HG03342 (cell line): ENCODE data around the gene WIPF3.
"Not testable (repeated sequence)": the region's sequence is repeated elsewhere in the genome, so short reads cannot be mapped to it uniquely, and the experiment has no call there.

Experiments
- ATAC-seq: cut with Tn5 transposase; IDR thresholded peaks from one replicate; pipeline ENCODE4 v1.9.1; 2021; ENCODE audit warnings: mild to moderate bottlenecking, moderate library complexity; ENCODE audit not compliant: unreplicated experiment

WIPF3 gene

DNA sequence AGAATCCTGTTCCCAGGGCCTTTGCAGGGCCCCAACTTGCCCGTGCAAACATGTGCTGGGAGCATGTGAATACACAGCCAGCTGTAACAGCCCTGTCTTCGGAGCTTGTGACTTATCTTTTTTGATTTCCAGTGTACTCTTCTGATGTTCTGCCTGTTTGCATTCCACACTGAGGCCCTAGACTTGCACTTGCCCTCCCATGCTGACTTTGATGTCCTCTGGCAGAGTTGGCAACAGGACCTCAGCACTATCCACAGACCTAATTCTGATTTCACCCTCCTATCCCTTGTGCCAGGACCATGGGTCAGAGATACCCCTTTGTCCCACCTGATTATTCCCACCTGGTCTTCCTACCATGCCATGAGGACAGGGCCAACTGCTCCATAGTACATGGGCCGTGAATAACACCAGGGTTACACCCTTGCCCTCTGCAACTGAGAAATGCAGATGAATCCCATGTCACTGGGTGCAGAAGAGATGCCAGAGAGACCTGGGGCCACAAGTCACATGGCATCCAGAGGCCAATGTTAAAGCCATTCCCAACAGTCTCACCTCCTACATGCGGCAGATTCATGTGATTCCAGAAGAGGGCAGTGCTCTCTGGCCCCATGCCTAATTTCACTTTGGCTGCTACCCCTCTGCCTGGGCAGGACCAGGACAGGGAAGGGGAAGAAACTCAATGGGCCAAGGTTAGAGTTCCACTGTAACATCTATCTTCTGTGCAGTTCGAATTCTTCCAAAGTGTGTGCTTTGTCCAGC lies 140.3 kb downstream of the WIPF3 start:
- ATAC-seq: no peak

DNA sequence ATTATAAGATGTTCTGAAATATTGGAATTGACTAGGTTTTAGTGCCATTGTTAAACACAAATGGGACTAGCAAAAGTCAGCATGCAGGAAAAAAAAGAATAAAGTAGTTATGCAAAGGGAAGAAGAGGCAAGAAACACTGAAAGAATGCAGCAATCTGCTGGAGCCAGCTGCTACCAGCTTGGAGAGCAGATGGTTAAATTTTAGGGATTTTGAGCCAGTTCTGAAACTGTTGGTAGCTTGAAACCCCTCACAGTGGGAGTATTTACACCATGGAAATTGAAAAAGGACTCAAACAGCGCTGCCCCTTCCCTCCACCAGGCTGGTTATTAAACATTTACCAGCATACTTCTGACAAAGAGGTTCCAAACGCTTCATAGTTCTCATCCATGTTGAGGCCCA lies 142.3 kb downstream of the WIPF3 start:
- no peak for ATAC-seq

GRCh38 chr7:29950480-29950879 lies 144.2 kb downstream of the WIPF3 start:
- ATAC-seq: no peak

- no peak for ATAC-seq
These were observed 144.9 kb downstream of the WIPF3 start for GRCh38 chr7:29951206-29951605.

DNA sequence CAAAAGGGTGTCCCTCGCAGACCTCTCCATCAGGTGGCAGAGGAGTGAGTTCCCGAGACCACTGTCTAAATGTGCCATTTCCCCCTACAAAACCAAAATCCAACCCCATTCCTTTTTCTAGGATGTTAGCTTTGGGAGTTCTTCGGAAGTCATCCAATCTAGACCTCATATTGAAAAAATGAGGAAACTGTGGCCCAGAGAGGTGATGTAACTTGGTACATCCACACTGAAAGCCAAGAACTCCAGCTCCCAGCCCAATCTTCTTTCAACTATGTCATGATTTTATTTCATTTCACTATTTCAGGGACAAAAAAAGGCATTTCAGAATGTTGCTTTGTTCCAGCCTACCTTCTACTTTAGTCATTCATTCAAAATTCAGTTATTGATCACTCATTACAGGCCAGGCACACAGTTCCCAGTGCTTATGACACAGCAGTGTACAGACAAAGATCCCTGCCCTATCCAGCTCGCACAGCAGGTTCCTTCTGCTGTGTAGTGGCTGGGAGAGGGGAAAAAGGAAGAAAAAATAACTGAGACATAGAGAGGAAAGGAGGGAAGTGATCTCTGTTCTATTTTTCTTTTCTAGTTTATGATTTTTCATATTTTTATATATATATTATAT lies 147.5 kb downstream of the WIPF3 start:
- ATAC-seq: no peak

DNA sequence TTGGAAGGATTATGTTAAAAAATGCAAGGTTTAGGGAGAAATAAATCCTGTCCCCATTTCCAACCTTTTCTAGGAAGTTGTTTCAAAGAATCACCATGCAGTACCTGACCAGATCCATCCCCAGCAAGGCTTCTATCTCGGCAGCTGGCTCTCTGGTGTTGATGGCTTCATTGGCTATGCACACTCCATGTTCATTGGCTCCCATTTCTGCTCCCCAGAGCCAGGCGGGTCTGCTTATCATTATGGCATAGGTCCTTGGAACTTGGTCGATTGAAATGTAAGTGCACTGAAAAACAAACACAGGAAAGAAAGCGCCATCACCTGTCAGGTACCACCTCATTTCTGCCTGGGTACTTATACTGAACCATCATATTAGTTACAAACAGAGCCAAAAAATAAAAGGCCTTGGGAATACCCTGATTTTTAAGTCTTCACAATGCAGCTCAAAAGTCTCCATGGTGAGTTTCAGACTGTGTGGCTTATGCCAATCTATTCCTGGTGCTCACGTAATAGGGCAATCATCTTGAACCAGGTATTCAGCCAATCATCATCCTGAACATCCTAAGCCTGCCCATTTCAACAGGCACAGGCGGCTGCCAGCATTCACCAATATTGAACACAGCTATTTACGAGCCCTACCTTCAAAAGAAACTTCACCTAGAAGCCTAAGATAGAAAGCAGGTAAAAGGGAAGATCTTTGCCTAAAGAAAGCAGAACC lies 148.9 kb downstream of the WIPF3 start:
- no peak for ATAC-seq

- peak; percentile 71 for ATAC-seq
These were observed 149.6 kb downstream of the WIPF3 start for GRCh38 chr7:29955799-29956486.

DNA sequence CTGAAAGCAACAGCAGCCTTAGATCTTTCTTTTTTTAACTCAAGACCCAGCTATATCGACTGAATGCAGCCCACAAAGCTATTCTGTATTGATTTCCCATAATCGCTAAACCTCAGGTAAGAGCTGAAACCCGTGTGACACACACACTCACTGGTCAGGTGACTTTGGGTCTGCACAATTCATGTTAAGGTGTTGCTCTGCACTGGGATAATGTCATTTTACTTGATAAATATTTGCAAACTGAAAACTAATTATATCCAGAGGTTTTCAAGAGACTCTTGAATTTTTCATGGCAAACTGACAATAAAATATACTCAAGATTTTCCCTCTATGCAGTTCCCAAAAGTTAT lies 150.2 kb downstream of the WIPF3 start:
- peak; percentile 27 for ATAC-seq

GRCh38 chr7:29957521-29958310 lies 151.4 kb downstream of the WIPF3 start:
- no peak for ATAC-seq

DNA sequence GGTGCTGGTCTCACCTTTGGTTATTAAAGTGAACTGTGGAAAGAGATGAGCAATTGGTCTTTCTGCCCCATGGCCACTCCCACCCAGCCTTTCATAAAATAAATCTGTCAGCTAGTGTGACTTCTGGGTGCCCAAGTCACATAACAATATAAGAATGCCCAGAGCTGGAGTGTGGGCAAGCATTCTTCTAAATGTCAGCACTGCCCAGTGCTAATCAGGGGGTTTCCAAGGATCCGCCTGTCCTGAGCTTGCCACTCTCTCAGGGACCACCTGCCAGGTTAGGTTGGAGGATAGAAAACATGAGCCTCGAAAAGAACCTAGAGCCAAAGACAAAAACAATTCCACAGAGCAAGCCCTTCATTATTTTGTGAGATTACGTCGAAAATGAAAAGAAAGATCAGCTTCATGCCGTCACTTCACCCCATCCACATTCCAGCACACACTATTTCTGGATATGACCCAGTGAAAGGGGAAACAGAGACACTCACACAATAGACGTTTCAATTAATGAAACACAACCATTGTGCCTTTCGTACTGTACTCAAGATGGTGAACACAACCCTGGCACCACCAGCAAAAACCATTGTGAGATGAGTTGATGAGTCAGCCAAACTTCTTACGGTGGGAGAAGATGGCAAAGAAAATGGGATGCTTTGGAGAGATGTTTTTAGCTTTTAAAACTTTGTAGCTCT lies 152.5 kb downstream of the WIPF3 start:
- no peak for ATAC-seq

DNA sequence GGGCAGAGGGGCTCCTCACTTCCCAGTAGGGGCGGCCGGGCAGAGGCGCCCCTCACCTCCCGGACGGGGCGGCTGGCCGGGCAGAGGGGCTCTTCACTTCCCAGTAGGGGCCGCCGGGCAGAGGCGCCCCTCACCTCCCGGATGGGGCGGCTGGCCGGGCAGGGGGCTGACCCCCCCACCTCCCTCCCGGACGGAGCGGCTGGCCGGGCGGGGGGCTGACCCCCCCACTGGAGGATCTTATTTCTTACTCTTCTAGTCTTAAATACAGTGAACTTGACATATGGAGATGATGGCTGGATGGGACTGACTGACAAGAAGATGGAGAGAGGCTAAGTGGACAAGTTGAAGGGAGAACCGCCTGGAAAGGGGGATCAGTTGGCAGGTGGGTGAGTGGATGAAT lies 155.3 kb downstream of the WIPF3 start:
- not testable (repeated sequence) for ATAC-seq

- no peak for ATAC-seq
These were observed 155.7 kb downstream of the WIPF3 start for GRCh38 chr7:29962035-29962434.

DNA sequence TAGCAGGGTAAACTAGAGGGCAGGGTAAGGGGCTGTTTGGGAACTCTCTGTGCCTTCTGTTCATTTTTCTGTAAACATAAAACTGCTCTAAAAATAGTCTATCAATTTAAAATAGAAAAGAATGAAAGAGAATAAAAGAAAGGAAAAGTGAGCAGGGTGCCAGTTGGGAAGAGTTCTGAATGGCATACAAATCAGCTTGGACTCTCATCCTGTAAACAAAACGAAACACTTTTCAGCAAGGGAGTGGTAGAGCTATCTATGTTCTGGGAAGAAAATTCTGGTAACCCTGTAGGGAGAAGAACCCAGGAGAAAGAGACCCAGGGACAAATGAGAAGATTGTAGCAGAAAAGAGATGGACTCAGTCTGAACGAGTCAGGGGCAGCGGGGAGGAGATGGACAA lies 158.7 kb downstream of the WIPF3 start:
- no peak for ATAC-seq
